Stimulated activated CD8-positive, alpha-beta memory T cell treated with anti-CD3 and anti-CD28 coated beads, Interleukin-12 subunit alpha, Interleukin-12 subunit beta, amount 100 ng/mL, for 4 hours (primary cell): ENCODE data around the gene SIL1.
"Not testable (repeated sequence)": the region's sequence is repeated elsewhere in the genome, so short reads cannot be mapped to it uniquely, and the experiment has no call there.

Experiments used
- DNase-seq: peaks from one replicate; pipeline ENCODE4 v3.0.0-alpha.2; 2020; ENCODE audit warnings: low read depth

The SIL1 gene

DNA sequence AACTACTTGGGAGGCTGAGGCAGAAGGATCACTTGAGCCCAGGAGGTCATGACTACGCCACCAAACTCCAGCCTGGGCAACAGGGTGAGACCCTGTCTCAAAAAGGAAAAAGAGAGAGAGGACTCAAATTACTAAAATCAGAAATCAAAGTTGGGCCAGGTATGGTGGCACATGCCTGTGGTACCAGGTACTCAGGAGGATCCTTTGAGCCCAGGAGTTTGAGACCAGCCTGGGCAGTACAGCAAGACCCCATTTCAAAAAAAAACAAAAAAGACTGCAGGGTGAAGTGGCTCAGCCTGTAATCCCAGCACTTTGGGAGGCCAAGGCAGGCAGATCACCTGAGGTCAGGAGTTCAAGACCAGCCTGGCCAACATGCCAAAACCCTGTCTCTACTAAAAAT lies 23.8 kb downstream of the SIL1 start:
- DNase-seq: not testable (repeated sequence)

DNA sequence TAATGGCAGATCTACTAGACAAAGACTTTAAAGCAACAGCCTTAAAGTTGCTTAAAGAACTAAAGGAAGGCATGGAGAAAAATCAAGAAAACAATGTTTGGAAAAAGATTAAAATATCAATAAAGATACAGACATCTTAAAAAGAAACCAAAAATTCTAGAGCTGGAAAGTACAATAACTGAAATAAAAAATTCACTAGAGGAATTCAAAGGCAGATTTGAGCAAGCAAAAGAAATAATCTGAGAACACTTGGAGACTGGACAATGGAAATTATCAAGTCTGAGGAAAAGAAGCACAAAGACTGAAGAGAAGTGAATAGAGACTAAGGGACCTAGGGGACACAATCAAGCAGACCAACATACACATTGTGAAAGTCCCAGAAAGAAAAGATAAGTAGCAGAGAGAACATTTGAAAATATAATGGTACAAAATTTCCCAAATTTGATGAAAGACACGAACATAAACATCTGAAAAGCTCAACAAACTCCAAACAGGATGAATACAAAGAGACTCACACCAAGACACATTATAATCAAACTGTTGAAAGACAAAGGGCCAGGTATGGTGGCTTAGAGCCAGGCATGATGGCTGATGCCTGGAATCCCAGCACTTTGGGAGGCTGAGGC lies 26.3 kb downstream of the SIL1 start:
- no peak for DNase-seq

DNA sequence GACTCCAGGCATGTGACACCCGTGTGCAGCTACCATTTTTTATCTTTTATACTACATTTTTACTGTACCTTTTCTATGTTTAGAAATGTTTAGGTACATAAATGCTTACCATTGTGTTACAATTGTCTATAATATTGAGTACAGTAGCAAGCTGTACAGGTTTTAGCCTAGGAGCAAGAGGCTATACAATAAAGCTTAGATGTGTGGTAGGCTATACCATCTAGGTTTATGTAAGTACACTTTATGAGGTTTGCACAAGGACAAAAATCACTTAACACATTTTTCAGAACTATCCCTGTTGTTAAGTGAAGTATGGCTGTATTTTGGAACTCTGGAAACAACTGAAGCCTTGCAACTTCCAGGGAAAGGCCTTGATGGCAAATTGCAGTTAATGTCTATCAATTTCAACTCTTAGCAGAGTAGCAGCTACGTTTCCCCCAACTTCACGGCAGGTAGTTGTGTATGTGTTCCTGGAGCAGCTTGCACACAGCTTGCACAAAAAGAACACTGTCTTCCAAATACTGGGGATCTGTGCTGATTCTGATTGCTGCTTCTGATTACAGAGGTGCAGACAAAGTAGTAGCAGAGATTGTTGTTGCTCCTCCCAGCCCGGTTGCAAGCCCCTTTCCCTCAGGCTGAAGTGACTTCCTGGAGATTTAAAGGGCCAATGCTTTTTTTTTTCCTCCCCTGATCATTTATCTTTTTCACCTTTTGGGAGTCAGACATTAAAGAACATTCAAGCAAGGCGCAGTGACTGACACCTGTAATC lies 30.0 kb downstream of the SIL1 start:
- no peak for DNase-seq

DNA sequence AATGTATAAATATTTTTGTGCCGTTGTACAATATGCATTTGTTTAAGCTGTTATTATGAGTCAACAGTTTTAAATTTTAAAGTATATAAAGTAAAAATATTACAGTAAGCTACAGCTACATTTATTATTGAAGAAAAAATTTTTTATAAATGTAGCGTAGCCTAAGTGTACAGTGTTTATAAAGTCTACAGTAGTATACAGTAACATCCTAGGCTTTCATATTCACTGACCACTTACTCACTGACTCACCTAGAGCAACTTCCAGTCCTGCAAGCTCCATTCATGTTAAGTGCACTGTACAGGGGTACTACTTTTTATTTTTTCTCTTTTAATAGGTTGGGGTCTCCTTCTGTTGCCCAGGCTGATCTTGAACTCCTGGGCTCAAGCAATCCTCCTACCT lies 30.6 kb downstream of the SIL1 start:
- DNase-seq: no peak

DNA sequence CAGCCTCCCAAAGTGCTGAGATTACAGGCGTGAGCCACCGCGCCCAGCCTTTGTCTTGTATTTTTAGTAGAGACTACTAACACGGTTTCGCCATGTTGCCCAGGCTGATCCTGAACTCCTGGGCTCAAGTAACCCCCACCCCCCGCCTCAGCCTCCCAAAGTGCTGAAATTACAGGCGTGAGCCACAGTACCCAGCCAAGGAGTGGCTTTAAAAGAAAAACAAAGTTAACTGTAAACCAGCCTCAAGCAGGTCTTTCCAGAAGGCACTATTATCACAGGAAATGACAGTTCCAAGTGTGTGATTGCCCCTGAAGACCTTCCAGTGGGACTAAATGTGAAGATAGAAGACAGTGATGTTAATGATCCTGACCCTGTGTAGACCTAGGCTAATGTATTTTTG lies 31.1 kb downstream of the SIL1 start:
- DNase-seq: no peak

DNA sequence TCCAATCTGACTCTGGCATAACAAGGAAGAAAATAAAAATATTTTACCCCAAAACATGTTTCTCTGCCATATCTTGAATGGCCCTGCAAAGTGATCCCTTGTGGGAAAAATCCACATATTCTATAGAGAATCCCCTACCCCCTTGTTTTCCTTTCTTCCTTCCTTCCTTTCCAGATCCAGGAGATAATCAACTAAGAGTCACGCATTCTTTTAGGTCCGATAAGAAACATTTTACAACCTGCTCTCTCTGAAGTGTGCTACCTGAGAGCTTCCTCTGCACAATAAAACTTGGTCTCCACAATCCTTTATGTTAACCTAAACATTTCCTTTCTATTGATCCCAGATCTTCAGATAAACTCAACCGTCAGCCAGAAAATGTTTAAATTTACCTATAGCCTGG lies 33.3 kb downstream of the SIL1 start:
- DNase-seq: not testable (repeated sequence)

DNA sequence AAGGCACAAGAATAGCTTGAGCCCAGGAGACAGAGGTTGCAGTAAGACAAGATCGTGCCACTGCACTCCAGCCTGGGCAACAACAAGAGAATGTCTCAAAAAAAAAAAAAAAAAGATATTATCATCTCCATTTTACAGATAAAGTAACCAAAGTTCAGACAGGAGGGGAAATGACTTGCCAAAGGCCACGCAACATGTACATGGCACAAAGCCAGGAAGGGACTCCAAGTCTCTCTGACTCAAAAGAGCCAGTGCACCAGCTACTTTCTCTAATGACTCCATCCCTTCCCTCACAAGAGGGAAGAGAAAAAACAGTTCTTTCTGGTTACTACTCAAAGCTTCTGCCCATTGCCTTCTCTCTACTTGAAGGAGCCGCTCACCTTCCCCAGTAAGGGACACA lies 34.1 kb downstream of the SIL1 start:
- no peak for DNase-seq

DNA sequence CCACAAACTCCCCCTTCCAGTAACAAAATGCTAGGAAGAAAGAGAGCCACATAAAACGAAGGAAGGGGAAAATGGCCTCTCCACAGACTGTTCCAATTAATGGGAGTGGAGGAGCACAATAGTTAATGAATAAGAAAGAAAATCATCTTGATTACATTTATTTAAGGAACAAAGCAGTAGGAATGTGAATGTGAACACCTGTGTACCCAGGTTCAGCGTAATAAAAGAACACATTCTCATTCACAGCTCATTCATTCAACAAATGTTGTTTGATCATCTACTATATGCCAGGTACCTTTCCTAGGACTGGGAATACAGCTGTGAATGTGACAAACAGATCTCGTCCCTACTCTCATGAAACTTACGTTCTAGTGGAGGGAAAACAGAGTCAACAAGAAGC lies 35.7 kb downstream of the SIL1 start:
- DNase-seq: no peak

DNA sequence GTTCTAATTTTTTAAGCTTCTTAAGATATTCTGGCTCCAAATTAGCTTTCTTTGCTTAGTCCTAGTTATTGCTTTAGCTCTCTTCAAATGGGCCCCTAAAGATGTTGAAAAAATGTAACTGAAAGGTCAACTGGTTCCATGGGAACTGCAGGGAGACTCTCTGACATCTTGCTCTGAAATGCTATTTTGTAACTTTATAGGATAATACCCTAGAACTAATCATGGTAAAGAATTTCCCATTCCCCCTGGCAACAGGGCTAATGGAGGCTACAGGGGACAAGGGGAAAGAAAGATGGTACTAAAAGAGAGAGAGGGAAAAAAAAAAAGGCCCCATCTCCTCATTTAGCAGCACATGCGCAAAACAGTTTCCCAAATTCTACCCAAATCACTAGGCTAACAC lies 39.4 kb downstream of the SIL1 start:
- DNase-seq: no peak

DNA sequence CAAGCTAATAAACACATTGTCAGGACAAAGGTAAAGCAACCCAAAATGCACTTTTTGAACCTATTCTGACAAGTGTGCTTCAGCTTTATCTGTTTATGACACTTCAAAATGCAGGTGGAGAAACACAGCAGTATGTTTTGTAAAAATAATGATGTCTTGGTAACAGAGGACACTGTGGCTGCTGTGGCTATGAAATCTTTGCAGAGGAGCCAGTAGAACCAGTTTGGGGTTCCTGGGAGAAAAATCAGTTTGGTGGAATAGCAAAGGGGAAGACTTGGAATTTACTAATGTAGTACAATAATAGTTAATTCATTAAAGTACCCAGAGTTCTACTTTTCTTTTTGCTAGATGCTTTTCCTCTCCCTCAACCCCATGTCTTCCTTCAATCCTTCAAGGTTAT lies 40.6 kb downstream of the SIL1 start:
- DNase-seq: no peak

DNA sequence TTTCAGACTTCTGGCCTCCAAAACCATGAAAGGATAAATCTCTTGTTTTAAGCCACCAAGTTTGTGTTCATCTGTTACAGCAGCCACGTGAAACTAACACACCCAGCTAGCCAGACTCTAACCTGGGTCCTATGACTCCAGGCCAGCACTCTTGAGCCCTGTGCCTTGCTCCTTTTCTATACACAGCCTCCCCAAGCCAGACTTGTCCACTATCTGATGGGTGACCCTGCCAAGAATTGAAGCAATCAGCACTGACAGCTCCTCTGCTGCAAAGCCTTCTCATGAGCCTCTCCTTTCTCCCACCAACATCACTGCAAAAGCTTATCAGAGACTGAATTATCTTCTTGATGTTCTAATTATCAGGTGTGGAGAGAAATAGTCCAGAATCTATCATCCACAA lies 41.4 kb downstream of the SIL1 start:
- no peak for DNase-seq

DNA sequence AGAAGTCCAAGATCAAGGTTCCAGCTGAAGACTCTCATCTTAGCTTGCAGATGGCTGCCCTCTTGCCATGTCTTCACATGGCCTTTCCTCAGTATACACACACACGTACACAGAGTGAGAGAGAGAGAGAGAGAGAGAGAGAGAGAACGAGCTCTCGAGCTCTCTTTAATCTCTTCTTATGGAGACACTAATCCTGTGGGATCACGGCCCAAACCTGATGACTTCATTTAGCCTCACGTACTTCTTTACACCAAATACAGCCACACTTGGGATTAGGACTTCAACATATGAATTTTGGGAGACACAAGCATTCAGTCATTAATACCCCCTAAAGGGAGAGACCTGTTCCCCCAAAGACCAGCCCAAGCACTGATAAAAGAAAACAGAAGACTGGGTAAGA lies 42.8 kb downstream of the SIL1 start:
- no peak for DNase-seq

DNA sequence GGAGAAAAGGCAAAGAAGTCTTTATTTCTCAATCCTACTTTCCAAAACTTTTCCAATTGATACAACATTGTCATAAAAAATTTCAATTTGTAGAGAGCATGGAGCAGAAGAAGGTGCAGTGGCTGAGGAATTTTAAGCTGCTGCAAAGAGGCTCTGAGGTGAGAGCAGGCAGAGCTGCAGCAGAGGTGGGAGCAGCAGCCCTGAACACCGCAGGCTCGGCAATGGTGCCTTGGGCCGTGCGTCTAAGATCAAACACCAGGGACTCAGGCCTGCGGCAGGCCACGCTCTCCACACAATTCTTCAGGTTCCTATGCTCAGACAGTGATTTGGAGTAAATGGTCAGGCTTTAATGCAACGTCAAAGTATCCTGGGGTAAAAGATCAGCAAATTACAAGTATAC lies 46.3 kb downstream of the SIL1 start:
- no peak for DNase-seq

DNA sequence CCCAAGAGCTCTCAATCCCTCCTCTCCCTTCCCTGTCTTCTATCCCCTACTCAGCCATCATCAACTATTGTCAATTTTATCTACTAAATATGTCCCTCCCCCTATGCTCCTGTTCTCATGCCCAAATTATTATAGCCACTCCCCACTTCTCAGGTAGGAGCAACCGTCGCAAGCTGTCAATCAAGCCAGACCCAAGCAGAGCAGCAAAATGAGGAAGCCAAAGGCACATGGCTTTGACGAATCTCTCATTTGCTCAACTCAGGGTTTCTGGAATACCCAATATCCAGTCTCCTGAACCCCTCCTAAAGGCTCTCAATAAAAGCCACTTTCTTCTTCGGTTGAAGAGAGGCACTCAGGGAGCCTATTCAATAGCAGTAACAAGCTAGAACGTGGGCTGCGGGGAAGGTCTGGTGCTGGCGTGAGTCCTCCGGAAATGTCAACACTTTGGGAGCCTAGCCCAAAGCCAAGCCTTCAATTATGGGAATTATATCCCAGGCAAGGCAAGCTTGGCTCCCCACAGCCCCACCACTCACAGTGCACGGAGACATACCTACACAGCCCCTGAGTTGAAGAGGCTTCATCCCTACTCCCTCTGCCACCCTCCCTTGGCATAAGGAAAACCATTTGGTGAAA lies 47.7 kb downstream of the SIL1 start:
- DNase-seq: no peak

DNA sequence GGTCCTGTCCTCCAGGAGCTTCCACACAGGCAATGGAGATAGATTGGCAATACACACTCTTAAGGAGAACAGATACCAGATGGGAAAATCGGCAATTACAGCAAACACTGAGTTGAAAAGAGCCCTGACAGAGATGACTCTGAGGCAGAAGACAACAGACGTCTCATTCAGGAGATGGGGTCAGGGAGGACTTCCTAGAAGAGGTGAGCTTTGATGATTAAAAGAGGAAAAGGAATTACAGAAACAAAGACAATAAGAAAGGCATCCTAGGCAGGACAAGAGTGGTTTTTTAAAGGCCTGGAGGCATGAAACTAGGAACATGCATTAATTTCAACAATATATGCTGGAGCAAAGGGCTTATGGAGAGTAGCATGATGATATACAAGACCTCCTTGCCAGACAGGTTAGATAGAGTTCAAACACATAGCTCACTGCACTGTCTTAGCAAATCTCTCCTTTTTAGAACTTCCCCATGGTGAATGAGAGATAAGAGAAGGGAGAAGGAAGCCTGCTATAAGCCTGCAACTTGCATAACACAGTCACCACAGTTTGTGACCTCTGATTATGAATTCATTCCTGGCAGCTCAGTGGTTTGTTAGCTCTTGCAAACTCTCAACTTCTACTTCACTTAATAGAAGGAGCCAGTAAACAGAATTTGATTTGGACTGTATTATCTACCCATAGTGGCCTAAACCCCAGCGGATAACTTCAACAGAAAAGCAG lies 48.5 kb downstream of the SIL1 start:
- DNase-seq: no peak

DNA sequence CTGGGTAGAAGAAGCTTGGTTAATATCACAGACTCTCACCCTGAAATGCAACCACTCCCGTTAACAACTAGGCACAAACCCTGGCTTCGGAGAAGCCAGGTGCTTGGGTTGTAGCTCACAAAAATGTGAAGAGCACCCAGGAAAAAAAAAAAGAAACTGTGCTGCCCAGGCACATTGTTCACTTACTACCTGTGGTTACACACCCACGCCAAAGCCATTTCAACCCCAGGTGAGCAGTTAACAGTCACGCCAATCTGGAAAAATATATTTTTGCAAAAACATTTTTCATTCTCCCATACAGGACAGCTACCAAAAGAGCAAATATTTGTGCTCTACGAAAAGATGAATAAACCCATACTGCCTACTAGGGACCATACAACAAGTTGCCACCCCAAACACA lies 49.2 kb downstream of the SIL1 start:
- no peak for DNase-seq

DNA sequence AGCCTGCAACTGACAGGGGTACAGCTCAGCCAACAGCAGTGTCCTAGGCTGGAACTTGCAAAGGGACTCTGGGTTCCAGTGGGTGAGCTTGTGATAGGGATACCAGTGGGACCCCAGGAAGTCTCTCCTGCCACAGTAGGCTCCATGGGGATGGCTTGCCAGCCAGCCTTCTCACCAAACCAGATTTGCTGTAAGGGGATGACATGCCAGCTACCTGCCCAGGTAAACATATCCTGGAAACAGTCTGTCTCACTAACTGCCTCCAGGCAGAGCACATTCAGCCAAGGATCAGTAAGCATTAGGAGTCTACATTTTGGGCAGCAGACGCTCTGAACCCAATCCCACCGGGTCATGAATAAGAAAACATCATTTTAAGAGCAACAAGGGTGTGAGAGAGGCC lies 49.9 kb downstream of the SIL1 start:
- no peak for DNase-seq

DNA sequence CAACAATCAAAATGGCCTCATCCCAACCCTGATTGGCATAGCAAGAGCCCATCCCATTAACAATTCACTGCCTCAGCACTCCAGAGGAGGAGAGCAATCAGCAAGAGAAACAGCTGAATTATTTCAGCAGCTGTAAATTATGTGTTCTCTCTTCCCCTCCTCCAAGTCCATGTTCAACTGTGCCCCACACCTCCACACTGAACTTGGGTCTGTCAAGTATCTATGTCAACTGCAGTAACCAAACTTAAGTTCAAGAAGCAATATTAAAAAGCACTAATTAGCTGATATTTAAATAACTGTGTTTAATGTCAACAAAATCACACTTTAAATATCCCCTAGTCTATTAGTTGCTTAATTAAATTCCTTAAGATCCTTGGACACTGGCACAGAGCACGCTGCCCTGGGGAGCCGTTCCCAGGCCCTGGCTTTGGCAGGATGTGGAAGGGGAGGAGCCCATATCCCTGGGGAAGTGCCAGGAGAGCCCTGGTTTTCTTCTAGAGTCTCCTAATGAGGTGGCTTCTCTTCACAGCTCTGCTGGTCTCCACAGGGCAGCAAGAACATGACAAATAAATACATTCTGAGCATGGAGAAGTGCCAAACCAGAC lies 50.6 kb downstream of the SIL1 start:
- DNase-seq: no peak

DNA sequence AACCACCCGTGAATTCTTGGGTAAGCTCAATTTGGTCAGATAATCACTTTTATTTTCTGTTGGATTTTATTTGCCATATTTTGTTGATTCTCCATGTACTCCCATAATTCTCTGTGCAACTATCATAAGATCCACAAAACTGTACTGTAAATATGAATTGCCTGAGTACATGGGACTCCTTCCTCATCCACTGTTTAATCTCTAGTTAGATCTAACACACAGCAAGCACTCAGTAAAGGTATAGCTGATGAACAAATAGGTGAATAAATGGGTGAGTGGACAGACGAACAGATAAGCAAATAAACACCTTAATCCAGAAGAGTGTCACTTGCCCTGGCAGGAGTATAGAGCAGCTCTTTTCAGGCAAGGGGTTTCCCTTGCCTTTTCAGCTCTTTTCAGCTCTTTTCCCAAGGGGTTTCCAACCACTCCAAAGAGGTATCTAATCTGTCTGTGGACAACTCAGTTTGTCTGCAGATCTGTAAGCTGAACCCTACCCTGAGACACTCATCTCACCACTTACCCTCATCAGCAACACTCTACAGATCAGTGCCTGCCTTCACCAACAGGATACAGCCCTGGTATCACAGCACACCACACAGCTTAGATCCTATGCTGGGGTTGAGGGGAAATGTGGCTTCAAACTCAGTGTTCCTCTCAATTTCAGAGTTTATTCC lies 51.2 kb downstream of the SIL1 start:
- DNase-seq: no peak

DNA sequence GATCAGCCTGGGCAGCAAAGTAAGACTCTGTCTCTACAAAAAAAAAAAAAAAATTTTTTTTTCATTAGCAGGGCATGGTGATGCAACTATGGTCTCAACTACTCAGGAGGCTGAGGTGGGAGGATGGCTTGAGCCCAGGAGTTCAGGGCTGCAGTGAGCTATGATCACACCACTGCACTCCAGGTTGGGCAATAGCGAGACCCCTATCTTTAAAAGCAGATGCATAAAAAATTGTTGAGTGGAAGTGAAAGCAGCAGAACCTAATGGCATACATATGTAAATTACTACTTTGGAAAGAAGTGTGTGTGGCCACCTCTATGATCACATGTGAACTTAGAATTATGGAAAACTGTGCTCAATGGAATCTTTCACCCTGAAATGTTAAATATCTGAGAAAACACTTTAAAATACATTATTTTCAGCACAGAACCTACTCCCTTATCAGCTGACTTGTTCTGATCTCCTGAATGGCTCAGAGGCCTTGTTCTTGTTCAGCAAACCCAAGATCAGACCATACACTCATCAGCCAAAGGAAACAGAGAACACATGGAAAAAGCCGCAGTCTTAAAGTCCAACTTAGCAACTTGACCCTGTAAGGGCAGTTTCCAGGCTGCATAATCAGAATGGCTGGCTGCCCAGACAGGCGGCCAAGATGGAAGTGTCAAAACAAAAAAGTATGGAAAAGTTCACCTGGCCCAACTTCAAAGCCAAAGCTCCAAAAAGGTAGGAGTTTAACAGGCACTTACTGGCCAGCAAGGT lies 56.5 kb downstream of the SIL1 start:
- no peak for DNase-seq

DNA sequence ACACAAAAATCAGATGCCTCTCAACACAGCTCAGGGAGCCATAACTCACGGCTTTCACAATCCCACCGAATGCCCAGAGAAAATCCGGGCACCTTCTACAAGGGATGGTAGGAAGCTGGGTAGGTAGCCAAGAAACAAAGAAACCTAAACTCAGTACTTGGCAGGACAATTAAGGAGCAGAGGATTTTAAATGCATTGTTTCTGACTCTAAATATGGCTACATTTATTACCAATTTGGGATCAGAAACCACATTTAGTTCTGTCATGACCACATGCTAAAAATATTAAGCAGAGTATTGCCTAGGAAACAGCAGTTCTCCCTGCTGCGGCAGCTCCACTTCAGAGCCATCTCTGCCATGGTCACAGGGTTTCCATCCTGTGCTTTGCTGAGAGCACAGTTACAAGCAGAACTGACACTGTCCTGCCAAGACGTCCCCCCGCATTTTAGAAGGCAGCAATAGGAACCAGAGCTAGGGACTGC lies 57.5 kb downstream of the SIL1 start:
- no peak for DNase-seq
